Measurements from ENCODE around the gene ALG9. TPM values are rescaled to one million over a fixed set of nuclear protein-coding genes. Genes with fewer than 3 reads are reported as not detected.

ALG9 gene
- total RNA-seq, 1 donor from 2014 or later: 44.0 TPM

DNA sequence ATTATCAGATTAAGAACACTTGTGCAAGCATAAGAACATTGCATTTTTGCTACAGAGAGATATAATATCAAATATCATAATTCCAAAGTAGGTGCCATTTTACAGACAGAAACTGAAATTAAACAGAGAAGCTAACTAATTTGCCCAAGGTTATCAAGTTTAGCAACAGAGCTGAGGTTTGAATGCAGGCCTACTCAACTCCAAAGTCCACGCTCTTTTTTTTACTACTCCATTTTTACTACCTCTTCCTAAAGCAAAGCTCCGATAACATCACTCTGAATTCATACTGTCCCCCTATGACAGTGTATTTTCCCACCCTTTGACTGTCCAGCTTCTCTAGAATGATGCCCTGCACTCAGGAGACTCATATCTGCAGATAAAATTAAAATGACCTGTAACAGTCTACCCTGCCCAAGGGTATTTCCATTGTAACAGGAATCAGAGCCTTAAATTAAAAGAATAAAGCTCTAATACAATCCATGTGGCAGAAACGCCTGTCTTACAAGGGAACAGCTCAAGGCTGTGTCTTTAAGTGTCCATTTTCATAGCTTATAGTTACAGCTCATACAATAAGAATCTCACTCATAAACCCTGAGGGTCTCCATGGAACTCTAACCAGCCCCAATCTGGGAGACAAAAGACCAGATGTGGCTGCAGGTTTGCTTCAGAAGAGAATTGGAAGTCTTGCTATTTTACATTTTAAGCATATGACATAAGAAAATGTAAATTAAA, 36.8 kb downstream of the ALG9 start:
- H3K36me3 Mint-ChIP-seq: peaks cover 33% of the 10 kb centered on the region
- TF ChIP-seq CTCF (conservative IDR thresholded peaks at IDR 0.05): no peak
- H3K27ac Mint-ChIP-seq: no peak overlapping the region
- peaks cover 10% of the 10 kb centered on the region for H3K4me1 Mint-ChIP-seq (ENCODE audit: unreplicated experiment)
- DNase-seq (ENCODE audit: extremely low spot score, unreplicated experiment): no peak
- H3K9me3 Mint-ChIP-seq: no peaks in the 10 kb centered on the region
- H3K27me3 Mint-ChIP-seq: no peaks in the 10 kb centered on the region
- no peak overlapping the region for H3K4me3 Mint-ChIP-seq

GRCh38 chr11:111833524-111833923, 37.9 kb downstream of the ALG9 start:
- H3K4me3 Mint-ChIP-seq: no peak overlapping the region
- no peak for DNase-seq (ENCODE audit: extremely low spot score, unreplicated experiment)
- H3K4me1 Mint-ChIP-seq (ENCODE audit: unreplicated experiment): peaks cover 10% of the 10 kb centered on the region
- TF ChIP-seq CTCF (conservative IDR thresholded peaks at IDR 0.05): no peak
- H3K9me3 Mint-ChIP-seq: no peaks in the 10 kb centered on the region
- H3K36me3 Mint-ChIP-seq: peaks cover 33% of the 10 kb centered on the region
- no peak overlapping the region for H3K27ac Mint-ChIP-seq
- H3K27me3 Mint-ChIP-seq: no peaks in the 10 kb centered on the region

DNA sequence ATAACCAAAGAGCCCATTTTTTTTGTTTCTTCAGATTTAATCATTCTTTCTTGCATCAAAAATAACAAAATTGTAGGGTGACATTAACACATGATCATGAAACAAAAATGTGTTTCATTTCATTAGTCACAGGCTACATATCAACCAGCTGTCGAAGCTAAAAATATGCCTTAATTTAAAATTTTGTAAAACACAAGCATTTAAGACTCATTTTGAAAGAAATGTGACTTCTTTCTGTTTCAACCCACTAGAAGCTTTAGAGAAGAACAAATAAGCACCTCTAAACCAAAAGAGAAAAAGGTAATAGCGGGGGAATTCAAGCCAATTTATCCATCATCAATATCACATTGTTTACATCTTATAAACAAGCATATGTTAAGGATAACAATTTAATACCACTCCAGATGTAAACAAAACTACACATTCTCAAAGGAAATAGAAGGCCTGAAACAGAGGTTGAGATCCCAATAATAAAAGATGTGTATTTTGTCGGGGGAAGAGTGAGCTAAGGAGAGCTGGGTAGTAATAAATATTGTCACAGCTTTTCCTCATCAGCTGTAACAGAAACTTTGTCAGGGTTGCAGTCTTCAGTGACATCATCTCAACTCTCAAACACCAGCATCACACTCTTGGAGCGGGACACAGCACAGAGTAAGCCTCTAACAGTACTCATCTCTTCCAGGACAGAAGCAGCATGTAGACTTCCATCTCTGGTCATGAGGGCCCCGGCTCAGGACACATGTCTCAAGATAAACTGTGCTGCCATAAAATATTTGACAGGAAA, 42.0 kb downstream of the ALG9 start:
- Mint-ChIP-seq H3K4me3 (no peak overlapping the region), H3K4me1 (ENCODE audit: unreplicated experiment) (peaks cover 5% of the 10 kb centered on the region), H3K27ac (no peak overlapping the region), H3K27me3 (no peaks in the 10 kb centered on the region), H3K9me3 (no peaks in the 10 kb centered on the region), H3K36me3 (peaks cover 12% of the 10 kb centered on the region)
- no peak for TF ChIP-seq CTCF (conservative IDR thresholded peaks at IDR 0.05)
- no peak for DNase-seq (ENCODE audit: extremely low spot score, unreplicated experiment)

DNA sequence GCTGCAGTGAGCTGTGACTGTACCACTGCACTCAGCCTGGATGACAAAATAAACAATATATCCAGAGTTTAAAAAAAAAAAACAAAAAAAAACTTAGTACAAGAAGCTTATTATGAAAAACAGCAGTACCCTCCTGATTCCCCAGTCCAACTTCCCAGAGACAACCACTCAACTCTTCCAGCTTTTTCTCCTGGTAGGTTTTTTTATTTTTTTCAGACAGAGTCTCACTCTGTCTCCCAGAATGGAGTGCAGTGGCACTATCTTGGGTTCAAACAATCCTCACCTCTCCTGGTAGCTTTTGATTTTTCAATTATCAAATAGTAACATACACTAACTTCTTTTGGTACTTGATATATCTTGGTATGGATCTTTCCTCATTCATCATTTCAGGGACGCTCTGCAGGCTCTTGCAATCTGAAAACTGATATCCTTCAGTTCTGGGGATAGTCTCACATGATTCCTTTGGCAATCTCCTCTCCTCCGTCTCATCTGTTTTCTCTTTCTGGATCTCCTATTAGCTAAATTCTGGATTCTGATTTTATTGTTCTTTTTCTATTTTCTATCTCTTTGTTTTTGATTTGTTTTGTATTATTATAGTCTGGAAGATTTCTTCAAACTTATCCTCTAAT, 44.9 kb downstream of the ALG9 start:
- TF ChIP-seq CTCF (conservative IDR thresholded peaks at IDR 0.05): no peak
- H3K4me3 Mint-ChIP-seq: no peak overlapping the region
- no peaks in the 10 kb centered on the region for H3K9me3 Mint-ChIP-seq
- no peak overlapping the region for H3K27ac Mint-ChIP-seq
- H3K27me3 Mint-ChIP-seq: no peaks in the 10 kb centered on the region
- no peaks in the 10 kb centered on the region for H3K4me1 Mint-ChIP-seq (ENCODE audit: unreplicated experiment)
- no peak for DNase-seq (ENCODE audit: extremely low spot score, unreplicated experiment)
- peaks cover 10% of the 10 kb centered on the region for H3K36me3 Mint-ChIP-seq

GRCh38 chr11:111823629-111824028, 47.8 kb downstream of the ALG9 start:
- H3K27ac Mint-ChIP-seq: no peak overlapping the region
- no peaks in the 10 kb centered on the region for H3K4me1 Mint-ChIP-seq (ENCODE audit: unreplicated experiment)
- no peaks in the 10 kb centered on the region for H3K27me3 Mint-ChIP-seq
- DNase-seq (ENCODE audit: extremely low spot score, unreplicated experiment): no peak
- no peak overlapping the region for H3K4me3 Mint-ChIP-seq
- H3K36me3 Mint-ChIP-seq: peaks cover 5% of the 10 kb centered on the region
- no peak for TF ChIP-seq CTCF (conservative IDR thresholded peaks at IDR 0.05)
- H3K9me3 Mint-ChIP-seq: no peaks in the 10 kb centered on the region

Measured in type B pancreatic cell (in vitro differentiated cells).